B cell (primary cell): Measurements from ENCODE around the gene MED25. TPM values are rescaled to one million over a fixed set of nuclear protein-coding genes. Genes with fewer than 3 reads are reported as not detected.

Experiments
- ATAC-seq: fragments of 200-7000 bp; cut with Tn5 transposase; one replicate; pipeline ENCODE4 v1.10.0; 2021; ENCODE audit warnings: low read depth, mild to moderate bottlenecking, moderate number of reproducible peaks, moderate library complexity
- CTCF ChIA-PET: fragments of 350-600 bp; sonication (Branson Sonifier 250); formaldehyde crosslinking; loops from one replicate; lab custom pipeline; 2021; ENCODE audit warnings: antibody characterized with exemption, inconsistent platforms; lab: Charles Lee
- POLR2A ChIA-PET: fragments of 350-600 bp; sonication (Branson Sonifier 250); formaldehyde crosslinking; loops from one replicate; lab custom pipeline; 2021; ENCODE audit warnings: antibody characterized with exemption; lab: Charles Lee
- DNase-seq: peaks from one replicate; pipeline ENCODE4 v3.0.0; 2013
- H2AFZ ChIP-seq: 2 replicates; pipeline ENCODE4 v1.6.1; 2012; ENCODE audit warnings: mild to moderate bottlenecking, low read depth, low read length; ENCODE audit not compliant: insufficient read depth, poor library complexity, severe bottlenecking
- H3K27ac ChIP-seq, 2 donors: 1 replicate in 1 of 2; 2 replicates in 1 of 2; pipeline ENCODE4 v1.5.1; 2012 to 2013; ENCODE audit warnings: low read length in 2 of 2, mild to moderate bottlenecking in 2 of 2, moderate library complexity in 1 of 2
- H3K27me3 ChIP-seq, 4 experiments: fragments of 200-600 bp in 1 of 4; sonication (generic) in 1 of 4; replicated peaks in 1 of 4; 1 replicate in 2 of 4; 2 replicates in 2 of 4; pipeline versions ENCODE4 v1.6.1 to v1.7.0; 2013 to 2016; ENCODE audit warnings: low read length in 3 of 4, mild to moderate bottlenecking in 2 of 4, mixed read lengths in 1 of 4, moderate library complexity in 1 of 4; ENCODE audit not compliant: insufficient read depth in 4 of 4, control insufficient read depth in 3 of 4; ENCODE audit errors: control extremely low read depth in 1 of 4
- H3K36me3 ChIP-seq, 2 experiments: replicated peaks in 1 of 2; 1 replicate in 1 of 2; 2 replicates in 1 of 2; pipeline versions ENCODE4 v1.6.1 to v1.7.1; 2013; ENCODE audit warnings: low read length in 1 of 2; ENCODE audit not compliant: insufficient read depth in 2 of 2, control insufficient read depth in 1 of 2; ENCODE audit errors: control extremely low read depth in 1 of 2, extremely low read depth in 1 of 2
- H3K4me1 ChIP-seq, 2 donors: fragments of 200-600 bp in 1 of 2; sonication (generic) in 1 of 2; 1 replicate in 1 of 2; 2 replicates in 1 of 2; pipeline versions ENCODE4 v1.5.1 to v1.6.1; 2013 to 2017; ENCODE audit warnings: low read length in 2 of 2; ENCODE audit not compliant: control insufficient read depth in 2 of 2, insufficient read depth in 2 of 2
- H3K4me2 ChIP-seq: replicated peaks from 2 replicates; pipeline ENCODE3; 2012; ENCODE audit warnings: mild to moderate bottlenecking, low read depth, low read length; ENCODE audit not compliant: poor library complexity, severe bottlenecking
- H3K4me3 ChIP-seq, 5 experiments: fragments of 200-600 bp in 1 of 5; sonication (generic) in 1 of 5; 1 replicate in 3 of 5; 2 replicates in 2 of 5; pipeline versions ENCODE4 v1.5.1 to v1.7.0; 2011 to 2016; ENCODE audit warnings: low read length in 4 of 5, mild to moderate bottlenecking in 4 of 5, low read depth in 2 of 5, control low read depth in 1 of 5, moderate library complexity in 1 of 5; ENCODE audit not compliant: insufficient read depth in 1 of 5; ENCODE audit errors: control extremely low read depth in 1 of 5, extremely low read depth in 1 of 5
- H3K79me2 ChIP-seq: fragments of 200-600 bp; sonication (generic); one replicate; pipeline ENCODE4 v1.6.0; 2016; ENCODE audit warnings: low read length; ENCODE audit not compliant: control insufficient read depth, insufficient read depth
- H3K9ac ChIP-seq: fragments of 200-600 bp; sonication (generic); 2 replicates; pipeline ENCODE4 v1.6.1; 2017; ENCODE audit warnings: mild to moderate bottlenecking, low read length, moderate library complexity
- H3K9me3 ChIP-seq, 3 donors: one replicate each; pipeline versions ENCODE4 v1.6.1 to v1.7.1; 2013; ENCODE audit warnings: low read length in 2 of 3; ENCODE audit not compliant: control insufficient read depth in 2 of 3, insufficient read depth in 1 of 3; ENCODE audit errors: control extremely low read depth in 1 of 3
- H4K20me1 ChIP-seq: 2 replicates; pipeline ENCODE4 v1.6.0; 2012; ENCODE audit warnings: mild to moderate bottlenecking, low read length; ENCODE audit not compliant: insufficient read depth, control insufficient read depth, poor library complexity, severe bottlenecking
- H3K27ac Mint-ChIP-seq: one replicate; pipeline ENCODE4 v1.8.0; 2021; ENCODE audit warnings: mixed read lengths
- H3K27me3 Mint-ChIP-seq: one replicate; pipeline ENCODE4 v1.8.0; 2021; ENCODE audit warnings: mixed read lengths
- H3K4me1 Mint-ChIP-seq: one replicate; pipeline ENCODE4 v1.8.0; 2021; ENCODE audit warnings: mixed read lengths
- H3K4me3 Mint-ChIP-seq: one replicate; pipeline ENCODE4 v1.8.0; 2021; ENCODE audit warnings: mixed read lengths
- H3K9me3 Mint-ChIP-seq: one replicate; pipeline ENCODE4 v1.8.0; 2022; ENCODE audit warnings: mixed read lengths; ENCODE audit not compliant: insufficient read depth
- CTCF ChIP-seq: fragments of 200-600 bp; IDR thresholded peaks from one replicate; pipeline ENCODE4 v1.8.0; 2022; ENCODE audit warnings: antibody characterized with exemption, mild to moderate bottlenecking
- EZH2 ChIP-seq: IDR thresholded peaks from 2 replicates; pipeline ENCODE4 v1.6.1; 2012; ENCODE audit warnings: borderline replicate concordance, low read depth, mild to moderate bottlenecking, moderate library complexity, low read length; ENCODE audit not compliant: insufficient read depth, poor library complexity, severe bottlenecking
- WGBS: methylation state at CpG from one replicate; pipeline ENCODE4 v1.1.5; 2013; ENCODE audit warnings: missing lambda C conversion rate; ENCODE audit not compliant: insufficient coverage; 5-methylcytosine and 5-hydroxymethylcytosine counted together
- intact Hi-C: fragments of 100-400 bp; cut with micrococcal nuclease; formaldehyde crosslinking; loops from one replicate; pipeline ENCODE4 v1.10.0; 2022
- polyA plus RNA-seq: library from polyadenylated mRNA; depleted of rRNA; stranded (reverse); fragments of >200 nt; gene quantifications from 2 replicates; pipeline ENCODE4 v1.2.3, GENCODE V29; 2012
- total RNA-seq, 2 donors: library from RNA; stranded (reverse); fragments of 120-200 nt in 1 of 2; gene quantifications; 1 replicate in 1 of 2; 2 replicates in 1 of 2; pipeline versions ENCODE4 v1.2.3 to v1.2.4, GENCODE V29; 2013 to 2022

MED25 gene
- total and polyA plus RNA-seq, 2 donors (not counting 1 experiment from before 2014, with no cell fraction given): 93.0 to 126 TPM

- POLR2A ChIA-PET: interaction anchor here (0.6 kb wide), 1 partner anchor 46 kb away, joined by 5 read pairs; no protein-coding TSS in a partner anchor
- no peak overlapping the region for H3K4me2 ChIP-seq
These were observed 37.8 kb downstream of the MED25 start for GRCh38 chr19:49855676-49856573.

More at GRCh38 chr19:49855676-49856573, 37.8 kb downstream of the MED25 start:
- peak overlapping the region in 1 of 2 donors; percentile 3 for H3K27ac ChIP-seq
- H3K4me3 ChIP-seq: no peak overlapping the region
- no peaks in the 10 kb centered on the region for H3K27me3 ChIP-seq
- Mint-ChIP-seq H3K4me3 (no peak overlapping the region), H3K9me3 (no peaks in the 10 kb centered on the region), H3K4me1 (peaks cover 19% of the 10 kb centered on the region), H3K27ac (peak overlapping the region; percentile 65), H3K27me3 (no peaks in the 10 kb centered on the region)
- CTCF ChIA-PET: no interaction called here
- 94% methylated on average over 17 of the region's 21 CpGs for WGBS
- DNase-seq (peak; percentile 28), ATAC-seq (no peak)
- H3K79me2 ChIP-seq: peaks cover 25% of the 10 kb centered on the region
- no peak for TF ChIP-seq CTCF
- no peak for TF ChIP-seq EZH2
- H4K20me1 ChIP-seq: peaks cover 89% of the 10 kb centered on the region
- intact Hi-C loops: no loop called here
- no peaks in the 10 kb centered on the region for H3K9me3 ChIP-seq
- H3K36me3 ChIP-seq: peaks cover 0 to 48% of the 10 kb centered on the region in 2 experiments
- no peak overlapping the region for H3K9ac ChIP-seq
- peaks cover 17 to 24% of the 10 kb centered on the region in 2 donors for H3K4me1 ChIP-seq
- no peak overlapping the region for H2AFZ ChIP-seq
